Endothelial cell of umbilical vein (primary cell): Measurements from ENCODE around the gene EXD1. TPM values are rescaled to one million over a fixed set of nuclear protein-coding genes. Genes with fewer than 3 reads are reported as not detected.
A peak's percentile ranks its signal among the peaks of the same experiment; 100 is the strongest.

Source experiments
- BruUV-seq: library from RNA; stranded (reverse); fragments of 400-500 nt; replicated peaks from 2 replicates; lab custom pipeline; 2021; lab: Mats Ljungman, UMichigan
- CTCF ChIA-PET: fragments of 300-600, 350-600 bp; sonication (Branson Sonifier 250); formaldehyde crosslinking; loops from one replicate; lab custom pipeline; 2021; ENCODE audit warnings: antibody characterized with exemption, inconsistent platforms; lab: Charles Lee
- POLR2A ChIA-PET: fragments of 300-600, 350-600 bp; sonication (Branson Sonifier 250); formaldehyde crosslinking; loops from one replicate; lab custom pipeline; 2021; ENCODE audit warnings: antibody characterized with exemption, inconsistent platforms; lab: Charles Lee
- DNase-seq: peaks from one replicate; pipeline ENCODE4 v3.0.0-alpha.2; 2011; ENCODE audit warnings: low read depth, low spot score
- FAIRE-seq: peaks from 2 replicates; lab custom pipeline; 2011; peaks lifted over from hg19 to GRCh38; lab: Jason Lieb, UNC
- H2AFZ ChIP-seq: 2 replicates; pipeline ENCODE4 v1.6.0; 2012; ENCODE audit warnings: low read depth, low read length, control low read depth, inconsistent platforms
- H3K27ac ChIP-seq: 2 replicates; pipeline ENCODE4 v1.5.1; 2011; ENCODE audit warnings: low read depth, mild to moderate bottlenecking, control low read depth, low read length, moderate library complexity; ENCODE audit not compliant: insufficient read depth
- H3K27me3 ChIP-seq, 2 experiments: 2 replicates each; pipeline versions ENCODE4 v1.6.0 to v1.6.1; 2011; ENCODE audit warnings: low read length in 2 of 2, mixed read lengths in 1 of 2; ENCODE audit not compliant: control insufficient read depth in 2 of 2, insufficient read depth in 2 of 2
- H3K36me3 ChIP-seq, 2 experiments: 2 replicates in 1 of 2; 3 replicates in 1 of 2; pipeline ENCODE4 v1.5.1; 2011; ENCODE audit warnings: low read length in 2 of 2, mild to moderate bottlenecking in 1 of 2, moderate library complexity in 1 of 2; ENCODE audit not compliant: control insufficient read depth in 2 of 2, insufficient read depth in 2 of 2; ENCODE audit errors: extremely low read depth in 1 of 2
- H3K4me1 ChIP-seq: 3 replicates; pipeline ENCODE4 v1.5.1; 2011; ENCODE audit warnings: mild to moderate bottlenecking, low read length; ENCODE audit not compliant: control insufficient read depth, insufficient read depth; ENCODE audit errors: extremely low read depth
- H3K4me2 ChIP-seq: 2 replicates; pipeline ENCODE4 v1.6.1; 2011; ENCODE audit warnings: low read length, control low read depth, mixed read lengths; ENCODE audit not compliant: insufficient read depth
- H3K4me3 ChIP-seq, 3 experiments: fragments of 200-600 bp in 1 of 3; sonication (generic), shearing (Covaris generic) in 1 of 3; replicated peaks in 1 of 3; 2 replicates each; pipeline ENCODE4 v1.5.1; 2011 to 2016; ENCODE audit warnings: control low read depth in 3 of 3, low read length in 3 of 3, mild to moderate bottlenecking in 2 of 3, inconsistent platforms in 1 of 3, low read depth in 1 of 3, moderate library complexity in 1 of 3; ENCODE audit not compliant: insufficient read depth in 1 of 3
- H3K79me2 ChIP-seq: 2 replicates; pipeline ENCODE4 v1.6.0; 2012; ENCODE audit warnings: low read length, inconsistent platforms; ENCODE audit not compliant: control insufficient read depth, insufficient read depth
- H3K9ac ChIP-seq: replicated peaks from 2 replicates; pipeline ENCODE3; 2011; ENCODE audit warnings: low read length, control low read depth; ENCODE audit not compliant: insufficient read depth; ENCODE audit errors: extremely low read depth
- H3K9me1 ChIP-seq: replicated peaks from 3 replicates; pipeline ENCODE4 v1.6.0; 2011; ENCODE audit warnings: mild to moderate bottlenecking, low read length; ENCODE audit not compliant: control insufficient read depth, insufficient read depth; ENCODE audit errors: extremely low read depth
- H3K9me3 ChIP-seq: replicated peaks from 2 replicates; pipeline ENCODE4 v1.5.1; 2012; ENCODE audit warnings: low read length, inconsistent platforms; ENCODE audit not compliant: control insufficient read depth, insufficient read depth
- H4K20me1 ChIP-seq: replicated peaks from 2 replicates; pipeline ENCODE3; 2011; ENCODE audit warnings: mild to moderate bottlenecking, low read length; ENCODE audit not compliant: control insufficient read depth, insufficient read depth; ENCODE audit errors: extremely low read depth
- EZH2 ChIP-seq: IDR thresholded peaks from 2 replicates; pipeline ENCODE4 v1.6.1; 2012; ENCODE audit warnings: borderline replicate concordance, low read depth, mild to moderate bottlenecking, moderate library complexity, low read length, inconsistent platforms; ENCODE audit not compliant: severe bottlenecking
- FOS ChIP-seq: IDR thresholded peaks from 2 replicates; pipeline ENCODE4 v1.6.1; 2011; ENCODE audit warnings: mild to moderate bottlenecking, low read length, moderate library complexity, borderline replicate concordance; ENCODE audit not compliant: insufficient read depth
- GATA2 ChIP-seq: IDR thresholded peaks from 2 replicates; pipeline ENCODE4 v1.7.0; 2011; ENCODE audit warnings: low read depth, mild to moderate bottlenecking, moderate library complexity, mixed read lengths, low read length; ENCODE audit not compliant: insufficient read length, insufficient read depth
- JUN ChIP-seq: IDR thresholded peaks from 2 replicates; pipeline ENCODE4 v1.6.1; 2011; ENCODE audit warnings: borderline replicate concordance, low read depth; ENCODE audit not compliant: insufficient read length, insufficient read depth
- POLR2A ChIP-seq: IDR thresholded peaks from 2 replicates; pipeline ENCODE4 v1.6.1; 2012; ENCODE audit warnings: low read depth, mild to moderate bottlenecking, control low read depth, low read length
- POLR2AphosphoS5 ChIP-seq: IDR thresholded peaks from 2 replicates; pipeline ENCODE4 v1.6.1; 2012; ENCODE audit warnings: low read depth, mild to moderate bottlenecking, control low read depth, low read length, moderate library complexity; ENCODE audit not compliant: insufficient read depth
- dilution Hi-C: fragments of 300-500 bp; cut with MboI; formaldehyde crosslinking; loops from one replicate; pipeline ENCODE4 v1.15.0; 2019; ENCODE audit warnings: low sequenced_read_pairs; ENCODE audit not compliant: extremely low pct_ligation_motif_present
- intact Hi-C: fragments of 100-400 bp; cut with micrococcal nuclease; formaldehyde crosslinking; loops from one replicate; pipeline ENCODE4 v1.10.0; 2022
- polyA plus RNA-seq, 4 experiments: library from polyadenylated mRNA; depleted of rRNA in 3 of 4; stranded (reverse) in 3 of 4; unstranded in 1 of 4; fragments of >200 nt; gene quantifications; 2 replicates each; pipeline versions ENCODE4 v1.2.1 to v1.2.3, GENCODE V29; 2011 to 2012; ENCODE audit warnings: missing spikeins in 1 of 4
- total RNA-seq: library from RNA; stranded (reverse); gene quantifications from 2 replicates; pipeline ENCODE4 v1.2.3, GENCODE V29; 2021
- TF ChIP-seq, protein P1 (sequence below): IDR thresholded peaks from 2 replicates; pipeline ENCODE4 v1.6.1; 2011; ENCODE audit not compliant: insufficient read depth, insufficient read length
- TF ChIP-seq, protein P2 (sequence below), 2 donors: IDR thresholded peaks; 1 replicate in 1 of 2; 2 replicates in 1 of 2; pipeline ENCODE4 v1.5.1; 2011; ENCODE audit warnings: low read length in 2 of 2, mild to moderate bottlenecking in 2 of 2, moderate library complexity in 2 of 2, control low read depth in 1 of 2, inconsistent platforms in 1 of 2, low read depth in 1 of 2; ENCODE audit not compliant: insufficient read depth in 1 of 2; ENCODE audit errors: extremely low read depth in 1 of 2

The EXD1 gene
- total and polyA plus RNA-seq, 2 donors (not counting 3 experiments of a cell fraction or from before 2014, with no cell fraction given): not detected

DNA sequence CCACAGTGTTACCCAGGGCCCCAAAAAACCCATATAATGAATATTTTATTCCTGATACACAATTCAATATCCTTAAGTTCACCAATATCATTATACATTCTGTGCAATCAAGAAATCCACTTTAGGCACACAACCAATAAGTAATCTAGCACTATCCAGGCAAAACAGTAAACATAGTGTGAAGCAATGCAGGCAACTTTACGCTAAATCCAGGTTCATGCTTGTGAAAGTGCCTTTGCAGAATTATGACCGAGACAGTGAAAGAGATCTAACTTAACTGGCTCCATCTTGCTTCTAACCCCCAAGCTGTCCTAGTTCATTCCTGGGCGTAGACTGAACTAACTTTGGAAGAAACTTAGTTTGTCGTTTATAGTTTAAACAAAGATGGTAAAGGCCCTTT, 80.3 kb downstream of the EXD1 start:
- TF ChIP-seq FOS (no peak), POLR2AphosphoS5 (no peak), JUN (no peak), POLR2A (no peak), GATA2 (no peak), EZH2 (no peak)
- TF ChIP-seq, protein P1, sequence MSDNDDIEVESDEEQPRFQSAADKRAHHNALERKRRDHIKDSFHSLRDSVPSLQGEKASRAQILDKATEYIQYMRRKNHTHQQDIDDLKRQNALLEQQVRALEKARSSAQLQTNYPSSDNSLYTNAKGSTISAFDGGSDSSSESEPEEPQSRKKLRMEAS: no peak
- TF ChIP-seq, protein P2, sequence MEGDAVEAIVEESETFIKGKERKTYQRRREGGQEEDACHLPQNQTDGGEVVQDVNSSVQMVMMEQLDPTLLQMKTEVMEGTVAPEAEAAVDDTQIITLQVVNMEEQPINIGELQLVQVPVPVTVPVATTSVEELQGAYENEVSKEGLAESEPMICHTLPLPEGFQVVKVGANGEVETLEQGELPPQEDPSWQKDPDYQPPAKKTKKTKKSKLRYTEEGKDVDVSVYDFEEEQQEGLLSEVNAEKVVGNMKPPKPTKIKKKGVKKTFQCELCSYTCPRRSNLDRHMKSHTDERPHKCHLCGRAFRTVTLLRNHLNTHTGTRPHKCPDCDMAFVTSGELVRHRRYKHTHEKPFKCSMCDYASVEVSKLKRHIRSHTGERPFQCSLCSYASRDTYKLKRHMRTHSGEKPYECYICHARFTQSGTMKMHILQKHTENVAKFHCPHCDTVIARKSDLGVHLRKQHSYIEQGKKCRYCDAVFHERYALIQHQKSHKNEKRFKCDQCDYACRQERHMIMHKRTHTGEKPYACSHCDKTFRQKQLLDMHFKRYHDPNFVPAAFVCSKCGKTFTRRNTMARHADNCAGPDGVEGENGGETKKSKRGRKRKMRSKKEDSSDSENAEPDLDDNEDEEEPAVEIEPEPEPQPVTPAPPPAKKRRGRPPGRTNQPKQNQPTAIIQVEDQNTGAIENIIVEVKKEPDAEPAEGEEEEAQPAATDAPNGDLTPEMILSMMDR (IDR thresholded peaks at IDR 0.05; ENCODE audit: extremely low read depth in 1 of 2, insufficient read depth in 1 of 2, low read depth in 1 of 2, low read length in 2 of 2): no peak
- H2AFZ ChIP-seq: no peak overlapping the region
- BruUV-seq: no TSS peak
- FAIRE-seq (peak; percentile 31), DNase-seq (no peak)
- no peak overlapping the region for H3K4me2 ChIP-seq
- H3K27ac ChIP-seq: no peak overlapping the region
- no peaks in the 10 kb centered on the region for H4K20me1 ChIP-seq
- dilution Hi-C loops (no loop called here), intact Hi-C loops (no loop called here)
- no peaks in the 10 kb centered on the region for H3K36me3 ChIP-seq
- ChIA-PET POLR2A (no interaction called here), CTCF (no interaction called here)
- no peaks in the 10 kb centered on the region for H3K4me1 ChIP-seq
- H3K9ac ChIP-seq: no peak overlapping the region
- no peaks in the 10 kb centered on the region for H3K79me2 ChIP-seq
- H3K9me3 ChIP-seq: no peaks in the 10 kb centered on the region
- H3K4me3 ChIP-seq: no peak overlapping the region
- no peaks in the 10 kb centered on the region for H3K27me3 ChIP-seq
- H3K9me1 ChIP-seq: no peaks in the 10 kb centered on the region
